SK-N-SH treated with all-trans-retinoic acid at 6 μM for 48 hours (cell line): ENCODE data around the gene MYO1F.

Experiments used
- ATAC-seq: fragments of 200-7000 bp; cut with Tn5 transposase; 3 replicates; pipeline ENCODE4 v1.9.1; 2020; ENCODE audit warnings: mild to moderate bottlenecking, moderate library complexity
- ARNTL ChIP-seq: fragments of 450-650 bp; formaldehyde crosslinking; IDR thresholded peaks from 2 replicates; pipeline ENCODE4 v1.5.0; 2020; ENCODE audit warnings: low read depth, mild to moderate bottlenecking, moderate library complexity, borderline replicate concordance
- BACH2 ChIP-seq: fragments of 250-450 bp; sonication (Bioruptor Pico); IDR thresholded peaks from 2 replicates; pipeline ENCODE4 v1.9.0; 2021; ENCODE audit warnings: mild to moderate bottlenecking, borderline replicate concordance
- CREB5 ChIP-seq: fragments of 250-450 bp; sonication (Bioruptor Pico); IDR thresholded peaks from 2 replicates; pipeline ENCODE4 v1.5.1; 2020; ENCODE audit warnings: low read depth, mild to moderate bottlenecking, moderate library complexity
- CSRNP3 ChIP-seq: fragments of 250-450 bp; sonication (Bioruptor Pico); IDR thresholded peaks from 2 replicates; pipeline ENCODE4 v1.5.1; 2021; ENCODE audit warnings: mild to moderate bottlenecking, moderate library complexity
- ESRRG ChIP-seq: fragments of 250-450 bp; sonication (Bioruptor Pico); IDR thresholded peaks from 2 replicates; pipeline ENCODE4 v1.6.1; 2021; ENCODE audit warnings: mild to moderate bottlenecking
- PATZ1 ChIP-seq: fragments of 250-450 bp; sonication (Bioruptor Pico); IDR thresholded peaks from 2 replicates; pipeline ENCODE4 v1.8.0; 2020; ENCODE audit warnings: mild to moderate bottlenecking, moderate library complexity, borderline replicate concordance
- PPARA ChIP-seq: fragments of 250-450 bp; sonication (Bioruptor Pico); IDR thresholded peaks from 2 replicates; pipeline ENCODE4 v1.5.0; 2020; ENCODE audit warnings: mild to moderate bottlenecking, borderline replicate concordance
- RARB ChIP-seq: fragments of 250-450 bp; sonication (Bioruptor Pico); IDR thresholded peaks from 2 replicates; pipeline ENCODE4 v1.8.0; 2021; ENCODE audit warnings: mild to moderate bottlenecking, moderate library complexity
- SNAI2 ChIP-seq: fragments of 250-450 bp; sonication (Bioruptor Pico); IDR thresholded peaks from 2 replicates; pipeline ENCODE4 v1.5.0; 2020; ENCODE audit warnings: mild to moderate bottlenecking, moderate library complexity
- TCF4 ChIP-seq: fragments of 250-450 bp; sonication (Bioruptor Pico); IDR thresholded peaks from 2 replicates; pipeline ENCODE4 v1.8.0; 2021; ENCODE audit warnings: mild to moderate bottlenecking, moderate library complexity, borderline replicate concordance
- TOX ChIP-seq: fragments of 250-450 bp; sonication (Bioruptor Pico); IDR thresholded peaks from 2 replicates; pipeline ENCODE4 v1.8.0; 2021; ENCODE audit warnings: mild to moderate bottlenecking, moderate library complexity, borderline replicate concordance
- ZC3H10 ChIP-seq: fragments of 250-450 bp; sonication (Bioruptor Pico); IDR thresholded peaks from 2 replicates; pipeline ENCODE4 v1.5.1; 2021; ENCODE audit warnings: mild to moderate bottlenecking, moderate library complexity
- ZFP3 ChIP-seq: fragments of 250-450 bp; sonication (Bioruptor Pico); IDR thresholded peaks from 2 replicates; pipeline ENCODE4 v1.5.0; 2020; ENCODE audit warnings: mild to moderate bottlenecking, moderate library complexity
- ZFP30 ChIP-seq: fragments of 450-650 bp; formaldehyde crosslinking; IDR thresholded peaks from 2 replicates; pipeline ENCODE4 v1.5.0; 2022; ENCODE audit warnings: mild to moderate bottlenecking, moderate library complexity
- ZNF565 ChIP-seq: fragments of 450-650 bp; formaldehyde crosslinking; conservative IDR thresholded peaks from 2 replicates; pipeline ENCODE4 v1.5.0; 2020; ENCODE audit warnings: low read depth, mild to moderate bottlenecking, moderate library complexity
- ZNF70 ChIP-seq: fragments of 450-650 bp; formaldehyde crosslinking; IDR thresholded peaks from 2 replicates; pipeline ENCODE4 v1.5.0; 2020; ENCODE audit warnings: mild to moderate bottlenecking, moderate library complexity
- ZNF8 ChIP-seq: fragments of 450-650 bp; formaldehyde crosslinking; IDR thresholded peaks from 2 replicates; pipeline ENCODE4 v1.5.0; 2020; ENCODE audit warnings: mild to moderate bottlenecking, moderate library complexity
- TF ChIP-seq, protein P1 (sequence below): fragments of 250-450 bp; sonication (Bioruptor Pico); IDR thresholded peaks from 2 replicates; pipeline ENCODE4 v1.5.0; 2020; ENCODE audit warnings: mild to moderate bottlenecking, moderate library complexity
- TF ChIP-seq, protein P2 (sequence below): fragments of 250-450 bp; sonication (Bioruptor Pico); IDR thresholded peaks from 2 replicates; pipeline ENCODE4 v1.8.0; 2021; ENCODE audit warnings: low read depth, mild to moderate bottlenecking, moderate library complexity, borderline replicate concordance

MYO1F gene

DNA sequence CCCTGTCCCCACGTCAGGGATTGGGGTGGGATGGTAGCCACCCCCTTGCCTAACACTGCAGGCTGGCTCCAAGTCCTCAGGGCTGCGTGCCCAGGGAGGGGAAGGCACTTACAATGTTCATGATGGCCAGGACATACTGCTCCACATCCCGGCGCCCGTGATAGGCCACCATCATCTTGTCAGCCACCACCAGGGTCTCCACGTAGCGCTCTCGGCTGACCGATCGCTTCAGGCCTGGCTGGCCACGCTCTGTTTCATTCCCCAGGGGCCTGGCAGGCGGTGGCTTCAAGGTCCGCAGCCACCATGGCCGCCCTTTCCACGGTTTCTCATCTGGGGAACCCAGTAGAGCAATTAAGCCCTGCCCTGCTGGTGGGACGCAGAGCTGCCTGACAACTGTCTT, 23.6 kb upstream of the MYO1F start:
- TF ChIP-seq TCF4 (CRISPR knock-in tag) (no peak), ZNF565 (CRISPR knock-in tag) (no peak), CREB5 (no peak), ZNF70 (CRISPR knock-in tag) (no peak), PATZ1 (no peak), PPARA (no peak), ZC3H10 (CRISPR knock-in tag) (no peak), ARNTL (CRISPR knock-in tag) (no peak), ZFP30 (CRISPR knock-in tag) (no peak), CSRNP3 (CRISPR knock-in tag) (no peak), TOX (CRISPR knock-in tag) (no peak), ZNF8 (CRISPR knock-in tag) (no peak), ZFP3 (no peak), BACH2 (no peak), RARB (CRISPR knock-in tag) (no peak)
- TF ChIP-seq, all 23 proteins: peak for 0
- ATAC-seq: no peak

DNA sequence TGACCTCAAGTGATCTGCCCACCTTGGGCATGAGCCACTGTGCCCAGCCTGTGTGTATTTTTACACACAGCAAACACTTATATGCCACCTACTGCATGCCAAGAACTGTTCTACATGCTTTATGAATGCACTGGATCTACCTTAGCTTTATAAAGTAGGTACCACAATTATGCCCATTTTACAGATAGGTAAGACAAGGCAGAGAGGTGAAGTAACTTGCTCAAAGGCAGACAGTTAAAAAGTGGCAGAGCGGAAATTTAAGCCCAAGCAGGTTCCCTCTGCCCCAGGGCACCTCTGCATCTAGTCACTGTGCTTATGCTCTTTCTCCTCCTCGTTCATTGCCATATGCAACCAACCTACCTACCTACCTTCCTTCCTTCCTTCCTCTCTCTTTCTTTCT, 22.8 kb upstream of the MYO1F start:
- no peak for ATAC-seq
- TF ChIP-seq TOX (CRISPR knock-in tag) (no peak), ZFP30 (CRISPR knock-in tag) (no peak), ZNF70 (CRISPR knock-in tag) (no peak), CSRNP3 (CRISPR knock-in tag) (no peak), SNAI2 (CRISPR knock-in tag) (no peak), TCF4 (CRISPR knock-in tag) (no peak), ZC3H10 (CRISPR knock-in tag) (no peak), BACH2 (no peak), ARNTL (CRISPR knock-in tag) (no peak), RARB (CRISPR knock-in tag) (no peak), PATZ1 (no peak), ESRRG (CRISPR knock-in tag) (no peak), ZFP3 (no peak)
- TF ChIP-seq, protein P1, sequence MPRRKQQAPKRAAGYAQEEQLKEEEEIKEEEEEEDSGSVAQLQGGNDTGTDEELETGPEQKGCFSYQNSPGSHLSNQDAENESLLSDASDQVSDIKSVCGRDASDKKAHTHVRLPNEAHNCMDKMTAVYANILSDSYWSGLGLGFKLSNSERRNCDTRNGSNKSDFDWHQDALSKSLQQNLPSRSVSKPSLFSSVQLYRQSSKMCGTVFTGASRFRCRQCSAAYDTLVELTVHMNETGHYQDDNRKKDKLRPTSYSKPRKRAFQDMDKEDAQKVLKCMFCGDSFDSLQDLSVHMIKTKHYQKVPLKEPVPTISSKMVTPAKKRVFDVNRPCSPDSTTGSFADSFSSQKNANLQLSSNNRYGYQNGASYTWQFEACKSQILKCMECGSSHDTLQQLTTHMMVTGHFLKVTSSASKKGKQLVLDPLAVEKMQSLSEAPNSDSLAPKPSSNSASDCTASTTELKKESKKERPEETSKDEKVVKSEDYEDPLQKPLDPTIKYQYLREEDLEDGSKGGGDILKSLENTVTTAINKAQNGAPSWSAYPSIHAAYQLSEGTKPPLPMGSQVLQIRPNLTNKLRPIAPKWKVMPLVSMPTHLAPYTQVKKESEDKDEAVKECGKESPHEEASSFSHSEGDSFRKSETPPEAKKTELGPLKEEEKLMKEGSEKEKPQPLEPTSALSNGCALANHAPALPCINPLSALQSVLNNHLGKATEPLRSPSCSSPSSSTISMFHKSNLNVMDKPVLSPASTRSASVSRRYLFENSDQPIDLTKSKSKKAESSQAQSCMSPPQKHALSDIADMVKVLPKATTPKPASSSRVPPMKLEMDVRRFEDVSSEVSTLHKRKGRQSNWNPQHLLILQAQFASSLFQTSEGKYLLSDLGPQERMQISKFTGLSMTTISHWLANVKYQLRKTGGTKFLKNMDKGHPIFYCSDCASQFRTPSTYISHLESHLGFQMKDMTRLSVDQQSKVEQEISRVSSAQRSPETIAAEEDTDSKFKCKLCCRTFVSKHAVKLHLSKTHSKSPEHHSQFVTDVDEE (CRISPR knock-in tag): no peak
- TF ChIP-seq, protein P2, sequence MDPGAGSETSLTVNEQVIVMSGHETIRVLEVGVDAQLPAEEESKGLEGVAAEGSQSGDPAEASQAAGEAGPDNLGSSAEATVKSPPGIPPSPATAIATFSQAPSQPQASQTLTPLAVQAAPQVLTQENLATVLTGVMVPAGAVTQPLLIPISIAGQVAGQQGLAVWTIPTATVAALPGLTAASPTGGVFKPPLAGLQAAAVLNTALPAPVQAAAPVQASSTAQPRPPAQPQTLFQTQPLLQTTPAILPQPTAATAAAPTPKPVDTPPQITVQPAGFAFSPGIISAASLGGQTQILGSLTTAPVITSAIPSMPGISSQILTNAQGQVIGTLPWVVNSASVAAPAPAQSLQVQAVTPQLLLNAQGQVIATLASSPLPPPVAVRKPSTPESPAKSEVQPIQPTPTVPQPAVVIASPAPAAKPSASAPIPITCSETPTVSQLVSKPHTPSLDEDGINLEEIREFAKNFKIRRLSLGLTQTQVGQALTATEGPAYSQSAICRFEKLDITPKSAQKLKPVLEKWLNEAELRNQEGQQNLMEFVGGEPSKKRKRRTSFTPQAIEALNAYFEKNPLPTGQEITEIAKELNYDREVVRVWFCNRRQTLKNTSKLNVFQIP: no peak
